HEK293 (cell line): ENCODE data around the gene WDR48.

Experiments used
- CTCF ChIA-PET: fragments of 350-600 bp; formaldehyde crosslinking; extraction: SDS; loops from one replicate; lab custom pipeline; 2021; ENCODE audit warnings: antibody characterized with exemption; lab: Yijun Ruan, JAX
- POLR2A ChIA-PET: fragments of 300-600 bp; formaldehyde crosslinking; extraction: SDS; loops from one replicate; lab custom pipeline; 2020; ENCODE audit warnings: antibody characterized with exemption, inconsistent platforms; lab: Yijun Ruan, JAX
- H3K27ac ChIP-seq: fragments of 200-500 bp; sonication (Bioruptor generic); 2 replicates; pipeline ENCODE4 v1.5.1; 2014; ENCODE audit warnings: low read depth, low read length, control low read depth, inconsistent platforms; ENCODE audit errors: extremely low read depth
- H3K36me3 ChIP-seq, 2 experiments: fragments of 200-500 bp in 1 of 2; sonication (Bioruptor generic) in 1 of 2; 1 replicate in 1 of 2; 2 replicates in 1 of 2; pipeline ENCODE4 v1.5.1; 2014 to 2017; ENCODE audit warnings: inconsistent platforms in 2 of 2, low read length in 2 of 2; ENCODE audit not compliant: control insufficient read depth in 2 of 2, insufficient read depth in 1 of 2
- H3K4me1 ChIP-seq: fragments of 200-500 bp; sonication (Bioruptor generic); 2 replicates; pipeline ENCODE4 v1.5.1; 2014; ENCODE audit warnings: mild to moderate bottlenecking, low read length, inconsistent platforms; ENCODE audit not compliant: control insufficient read depth, insufficient read depth
- H3K4me3 ChIP-seq: 2 replicates; pipeline ENCODE4 v1.5.1; 2011; ENCODE audit warnings: low read depth, mild to moderate bottlenecking, control low read depth, low read length, moderate library complexity
- H3K9me3 ChIP-seq: fragments of 200-500 bp; sonication (Bioruptor generic); 2 replicates; pipeline ENCODE4 v1.5.1; 2014; ENCODE audit warnings: low read depth, low read length, inconsistent platforms; ENCODE audit not compliant: control insufficient read depth, insufficient read depth
- BCL11B ChIP-seq: fragments of 450-650 bp; formaldehyde crosslinking; IDR thresholded peaks from 2 replicates; pipeline ENCODE4 v1.5.1; 2016; ENCODE audit warnings: low read depth, missing biosample characterization, missing genetic modification characterization
- HOXD13 ChIP-seq: sonication (generic); formaldehyde crosslinking; IDR thresholded peaks from 2 replicates; pipeline ENCODE4 v1.8.0; 2022; ENCODE audit warnings: missing genetic modification reagents, borderline replicate concordance
- PRDM2 ChIP-seq: fragments of 450-650 bp; formaldehyde crosslinking; IDR thresholded peaks from 2 replicates; pipeline ENCODE4 v1.5.1; 2016; ENCODE audit warnings: missing biosample characterization, missing genetic modification characterization, borderline replicate concordance
- SETDB1 ChIP-seq: IDR thresholded peaks from one replicate; pipeline ENCODE4 v1.6.1; 2017; ENCODE audit warnings: mild to moderate bottlenecking, low read length, moderate library complexity, mixed read lengths; ENCODE audit not compliant: insufficient read length
- ZBTB48 ChIP-seq: fragments of 450-650 bp; formaldehyde crosslinking; IDR thresholded peaks from 2 replicates; pipeline ENCODE4 v1.5.1; 2016; ENCODE audit warnings: missing biosample characterization, missing genetic modification characterization
- ZFP3 ChIP-seq: fragments of 450-650 bp; formaldehyde crosslinking; IDR thresholded peaks from 2 replicates; pipeline ENCODE4 v1.5.1; 2016; ENCODE audit warnings: low read depth, missing biosample characterization, missing genetic modification characterization
- ZNF133 ChIP-seq: fragments of 450-650 bp; formaldehyde crosslinking; IDR thresholded peaks from 2 replicates; pipeline ENCODE4 v1.5.1; 2016; ENCODE audit warnings: missing biosample characterization, missing genetic modification characterization
- ZNF174 ChIP-seq: fragments of 450-650 bp; formaldehyde crosslinking; IDR thresholded peaks from 2 replicates; pipeline ENCODE4 v1.5.0; 2017; ENCODE audit warnings: missing biosample characterization, mild to moderate bottlenecking, missing genetic modification characterization
- ZNF23 ChIP-seq: fragments of 450-650 bp; formaldehyde crosslinking; IDR thresholded peaks from 2 replicates; pipeline ENCODE4 v1.5.1; 2016; ENCODE audit warnings: missing biosample characterization, missing genetic modification characterization, borderline replicate concordance
- ZNF26 ChIP-seq: fragments of 450-650 bp; formaldehyde crosslinking; IDR thresholded peaks from 2 replicates; pipeline ENCODE4 v1.5.1; 2016; ENCODE audit warnings: missing biosample characterization, missing genetic modification characterization
- ZNF366 ChIP-seq: fragments of 450-650 bp; formaldehyde crosslinking; conservative IDR thresholded peaks from 2 replicates; pipeline ENCODE4 v1.5.1; 2016; ENCODE audit warnings: missing biosample characterization, missing genetic modification characterization
- ZNF426 ChIP-seq: fragments of 450-650 bp; formaldehyde crosslinking; IDR thresholded peaks from 2 replicates; pipeline ENCODE4 v1.5.1; 2017; ENCODE audit warnings: missing biosample characterization, missing genetic modification characterization, mild to moderate bottlenecking, inconsistent platforms, moderate library complexity
- ZNF521 ChIP-seq: fragments of 450-650 bp; formaldehyde crosslinking; IDR thresholded peaks from 2 replicates; pipeline ENCODE4 v1.5.1; 2017; ENCODE audit warnings: missing biosample characterization, mild to moderate bottlenecking, missing genetic modification characterization
- ZNF621 ChIP-seq: fragments of 450-650 bp; formaldehyde crosslinking; IDR thresholded peaks from 2 replicates; pipeline ENCODE4 v1.5.1; 2017; ENCODE audit warnings: missing biosample characterization, missing genetic modification characterization
- ZSCAN16 ChIP-seq: fragments of 450-650 bp; formaldehyde crosslinking; IDR thresholded peaks from 2 replicates; pipeline ENCODE4 v1.5.1; 2016; ENCODE audit warnings: missing biosample characterization, missing genetic modification characterization
- TF ChIP-seq, protein P1 (sequence below): fragments of 450-650 bp; formaldehyde crosslinking; IDR thresholded peaks from 2 replicates; pipeline ENCODE4 v1.5.1; 2017; ENCODE audit warnings: missing biosample characterization, missing genetic modification characterization
- TF ChIP-seq, protein P2 (sequence below): fragments of 450-650 bp; IDR thresholded peaks from 2 replicates; pipeline ENCODE4 v1.5.1; 2018; ENCODE audit warnings: missing biosample characterization, missing genetic modification characterization

WDR48 gene

DNA sequence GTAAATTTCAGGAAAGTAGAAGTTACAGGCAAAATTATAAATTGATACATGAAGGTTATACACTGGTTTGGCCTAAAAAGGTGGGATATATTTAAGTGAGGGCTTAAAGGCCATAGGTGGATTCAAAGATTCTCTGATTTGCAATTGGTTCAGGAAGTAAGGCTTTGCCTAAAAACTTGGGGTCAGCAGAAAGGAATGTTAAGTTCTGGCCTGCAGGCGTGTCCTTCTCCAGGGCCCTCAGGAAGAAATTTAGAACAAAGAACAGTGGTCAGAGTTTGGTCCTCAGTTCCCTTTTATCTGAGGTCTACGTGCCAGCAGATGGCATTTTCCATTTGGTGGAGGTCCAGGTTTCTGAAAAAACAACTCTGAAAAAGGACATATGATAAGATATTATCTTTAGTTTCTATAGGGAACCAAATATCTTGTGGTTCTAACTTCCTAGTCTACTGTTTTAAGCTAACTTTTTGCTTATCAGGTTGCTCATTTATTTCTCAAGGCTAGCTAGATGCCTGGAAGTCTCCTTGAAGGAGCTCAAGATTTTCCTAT, 40.6 kb upstream of the WDR48 start:
- ChIA-PET CTCF (interaction anchor here (0.6 to 2.3 kb wide), 3 partner anchors 11 to 45 kb away, joined by 4 to 15 read pairs (median 7); no protein-coding TSS in a partner anchor), POLR2A (no interaction called here)
- no peak for TF ChIP-seq ZNF133 (tag by site-specific recombination)
- TF ChIP-seq ZNF521 (tag by site-specific recombination) = no peak
- TF ChIP-seq HOXD13 = no peak
- TF ChIP-seq ZNF621 (tag by site-specific recombination) = no peak
- no peak for TF ChIP-seq ZNF366 (tag by site-specific recombination)
- TF ChIP-seq ZSCAN16 = no peak
- no peak for TF ChIP-seq SETDB1
- TF ChIP-seq ZNF174 (tag by site-specific recombination) = no peak
- TF ChIP-seq ZNF426 = no peak
- no peak for TF ChIP-seq BCL11B (tag by site-specific recombination)
- no peak for TF ChIP-seq ZNF23 (tag by site-specific recombination)
- TF ChIP-seq, protein P1, sequence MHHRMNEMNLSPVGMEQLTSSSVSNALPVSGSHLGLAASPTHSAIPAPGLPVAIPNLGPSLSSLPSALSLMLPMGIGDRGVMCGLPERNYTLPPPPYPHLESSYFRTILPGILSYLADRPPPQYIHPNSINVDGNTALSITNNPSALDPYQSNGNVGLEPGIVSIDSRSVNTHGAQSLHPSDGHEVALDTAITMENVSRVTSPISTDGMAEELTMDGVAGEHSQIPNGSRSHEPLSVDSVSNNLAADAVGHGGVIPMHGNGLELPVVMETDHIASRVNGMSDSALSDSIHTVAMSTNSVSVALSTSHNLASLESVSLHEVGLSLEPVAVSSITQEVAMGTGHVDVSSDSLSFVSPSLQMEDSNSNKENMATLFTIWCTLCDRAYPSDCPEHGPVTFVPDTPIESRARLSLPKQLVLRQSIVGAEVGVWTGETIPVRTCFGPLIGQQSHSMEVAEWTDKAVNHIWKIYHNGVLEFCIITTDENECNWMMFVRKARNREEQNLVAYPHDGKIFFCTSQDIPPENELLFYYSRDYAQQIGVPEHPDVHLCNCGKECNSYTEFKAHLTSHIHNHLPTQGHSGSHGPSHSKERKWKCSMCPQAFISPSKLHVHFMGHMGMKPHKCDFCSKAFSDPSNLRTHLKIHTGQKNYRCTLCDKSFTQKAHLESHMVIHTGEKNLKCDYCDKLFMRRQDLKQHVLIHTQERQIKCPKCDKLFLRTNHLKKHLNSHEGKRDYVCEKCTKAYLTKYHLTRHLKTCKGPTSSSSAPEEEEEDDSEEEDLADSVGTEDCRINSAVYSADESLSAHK (tag by site-specific recombination) = no peak
- no peak for TF ChIP-seq PRDM2 (tag by site-specific recombination)
- TF ChIP-seq ZBTB48 = no peak
- TF ChIP-seq, protein P2, sequence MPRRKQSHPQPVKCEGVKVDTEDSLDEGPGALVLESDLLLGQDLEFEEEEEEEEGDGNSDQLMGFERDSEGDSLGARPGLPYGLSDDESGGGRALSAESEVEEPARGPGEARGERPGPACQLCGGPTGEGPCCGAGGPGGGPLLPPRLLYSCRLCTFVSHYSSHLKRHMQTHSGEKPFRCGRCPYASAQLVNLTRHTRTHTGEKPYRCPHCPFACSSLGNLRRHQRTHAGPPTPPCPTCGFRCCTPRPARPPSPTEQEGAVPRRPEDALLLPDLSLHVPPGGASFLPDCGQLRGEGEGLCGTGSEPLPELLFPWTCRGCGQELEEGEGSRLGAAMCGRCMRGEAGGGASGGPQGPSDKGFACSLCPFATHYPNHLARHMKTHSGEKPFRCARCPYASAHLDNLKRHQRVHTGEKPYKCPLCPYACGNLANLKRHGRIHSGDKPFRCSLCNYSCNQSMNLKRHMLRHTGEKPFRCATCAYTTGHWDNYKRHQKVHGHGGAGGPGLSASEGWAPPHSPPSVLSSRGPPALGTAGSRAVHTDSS (tag by site-specific recombination) = no peak
- no peak for TF ChIP-seq ZNF26 (tag by site-specific recombination)
- TF ChIP-seq ZFP3 (tag by site-specific recombination) = no peak
- Histone ChIP-seq H3K9me3 (no peaks in the 10 kb centered on the region), H3K36me3 (no peaks in the 10 kb centered on the region), H3K27ac (no peak overlapping the region), H3K4me1 (no peaks in the 10 kb centered on the region), H3K4me3 (no peak overlapping the region)
